ENCODE data around the gene ATPAF1. TPM values are rescaled to one million over a fixed set of nuclear protein-coding genes. Genes with fewer than 3 reads are reported as not detected.
A peak's percentile ranks its signal among the peaks of the same experiment; 100 is the strongest.

The ATPAF1 gene
- polyA plus RNA-seq, 2 of the 4 experiments (the other 2 are of a cell fraction): 28.9 to 63.7 TPM

DNA sequence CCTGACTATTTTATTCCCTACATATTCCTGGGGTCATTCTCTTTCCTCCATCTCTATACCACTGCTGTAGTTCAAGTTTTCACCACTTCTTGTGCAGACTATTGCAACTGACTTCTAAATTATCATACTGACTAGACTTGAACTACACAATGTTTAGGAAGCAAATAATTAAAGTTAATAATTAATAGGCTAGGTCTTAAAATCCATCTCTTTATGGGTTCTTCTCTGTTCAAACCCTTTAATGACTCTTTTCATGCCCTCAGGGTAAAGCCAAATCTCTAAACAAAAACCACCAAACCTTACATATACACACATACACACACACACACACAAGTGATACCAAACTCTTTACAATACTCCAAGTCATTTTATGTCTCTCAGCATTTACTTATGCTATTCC lies 29.2 kb downstream of the ATPAF1 start:
- ATAC-seq (peak in 1 of 2 experiments; percentile 46; a peak in 1 of 6 replicates), FAIRE-seq (no peak)

DNA sequence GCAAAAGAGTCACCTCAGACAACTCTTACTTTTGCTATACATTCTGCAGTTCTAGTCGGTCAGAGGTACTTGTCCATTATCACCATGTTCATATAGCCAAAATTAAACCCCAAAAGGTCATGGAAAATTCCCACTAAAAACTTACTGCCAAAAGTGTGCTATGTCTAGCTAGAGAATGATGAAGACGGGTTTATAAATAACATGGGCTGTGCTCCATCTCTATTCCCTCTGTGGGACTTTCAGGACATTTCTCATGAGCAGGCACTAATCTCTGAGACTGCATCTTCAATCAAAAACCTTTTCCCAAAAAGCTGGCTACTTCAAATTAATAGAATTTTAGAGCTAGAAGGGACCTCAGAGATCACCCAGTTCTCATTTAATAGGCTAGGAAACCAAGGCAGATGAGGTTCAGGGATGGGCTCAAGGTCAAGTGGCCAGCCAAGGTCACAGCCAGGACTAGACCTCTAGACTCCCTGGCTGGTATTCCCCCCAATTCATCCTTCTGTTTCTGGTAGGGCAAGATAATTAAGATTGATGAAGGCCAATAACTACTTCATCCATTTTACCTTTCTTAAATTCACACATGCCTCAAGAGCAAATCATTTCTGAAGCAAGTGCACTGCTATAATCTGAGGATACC lies 30.6 kb downstream of the ATPAF1 start:
- H3K4me2 ChIP-seq: no peak overlapping the region
- no peaks in the 10 kb centered on the region for H3K9me3 ChIP-seq
- no peak overlapping the region for H3K27ac ChIP-seq
- no peak for ATAC-seq
- ChIA-PET POLR2A (no interaction called here), CTCF (interaction anchor here (1.2 kb wide), 1 partner anchor 195 kb away, joined by 3 read pairs; no protein-coding TSS in a partner anchor)
- no peak for DNase-seq (ENCODE audit: low read depth in 1 of 2, low spot score in 1 of 2)
- no peak for FAIRE-seq
- WGBS (ENCODE audit: missing lambda C conversion rate): 52% methylated on average over 2 of the region's 2 CpGs
- H3K4me3 ChIP-seq: no peak overlapping the region
- H3K4me1 ChIP-seq: peaks cover 21% of the 10 kb centered on the region
- TF ChIP-seq, protein P1, sequence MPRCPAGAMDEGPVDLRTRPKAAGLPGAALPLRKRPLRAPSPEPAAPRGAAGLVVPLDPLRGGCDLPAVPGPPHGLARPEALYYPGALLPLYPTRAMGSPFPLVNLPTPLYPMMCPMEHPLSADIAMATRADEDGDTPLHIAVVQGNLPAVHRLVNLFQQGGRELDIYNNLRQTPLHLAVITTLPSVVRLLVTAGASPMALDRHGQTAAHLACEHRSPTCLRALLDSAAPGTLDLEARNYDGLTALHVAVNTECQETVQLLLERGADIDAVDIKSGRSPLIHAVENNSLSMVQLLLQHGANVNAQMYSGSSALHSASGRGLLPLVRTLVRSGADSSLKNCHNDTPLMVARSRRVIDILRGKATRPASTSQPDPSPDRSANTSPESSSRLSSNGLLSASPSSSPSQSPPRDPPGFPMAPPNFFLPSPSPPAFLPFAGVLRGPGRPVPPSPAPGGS (IDR thresholded peaks at IDR 0.05): no peak
- TF ChIP-seq POLR2AphosphoS2 (conservative IDR thresholded peaks at IDR 0.05; ENCODE audit: low read length): no peak
- no peak for TF ChIP-seq PHF8 (IDR thresholded peaks at IDR 0.05; ENCODE audit: borderline replicate concordance, low read depth)
- no peak for TF ChIP-seq HEYL (CRISPR knock-in tag; IDR thresholded peaks at IDR 0.05)
- TF ChIP-seq, protein P2, sequence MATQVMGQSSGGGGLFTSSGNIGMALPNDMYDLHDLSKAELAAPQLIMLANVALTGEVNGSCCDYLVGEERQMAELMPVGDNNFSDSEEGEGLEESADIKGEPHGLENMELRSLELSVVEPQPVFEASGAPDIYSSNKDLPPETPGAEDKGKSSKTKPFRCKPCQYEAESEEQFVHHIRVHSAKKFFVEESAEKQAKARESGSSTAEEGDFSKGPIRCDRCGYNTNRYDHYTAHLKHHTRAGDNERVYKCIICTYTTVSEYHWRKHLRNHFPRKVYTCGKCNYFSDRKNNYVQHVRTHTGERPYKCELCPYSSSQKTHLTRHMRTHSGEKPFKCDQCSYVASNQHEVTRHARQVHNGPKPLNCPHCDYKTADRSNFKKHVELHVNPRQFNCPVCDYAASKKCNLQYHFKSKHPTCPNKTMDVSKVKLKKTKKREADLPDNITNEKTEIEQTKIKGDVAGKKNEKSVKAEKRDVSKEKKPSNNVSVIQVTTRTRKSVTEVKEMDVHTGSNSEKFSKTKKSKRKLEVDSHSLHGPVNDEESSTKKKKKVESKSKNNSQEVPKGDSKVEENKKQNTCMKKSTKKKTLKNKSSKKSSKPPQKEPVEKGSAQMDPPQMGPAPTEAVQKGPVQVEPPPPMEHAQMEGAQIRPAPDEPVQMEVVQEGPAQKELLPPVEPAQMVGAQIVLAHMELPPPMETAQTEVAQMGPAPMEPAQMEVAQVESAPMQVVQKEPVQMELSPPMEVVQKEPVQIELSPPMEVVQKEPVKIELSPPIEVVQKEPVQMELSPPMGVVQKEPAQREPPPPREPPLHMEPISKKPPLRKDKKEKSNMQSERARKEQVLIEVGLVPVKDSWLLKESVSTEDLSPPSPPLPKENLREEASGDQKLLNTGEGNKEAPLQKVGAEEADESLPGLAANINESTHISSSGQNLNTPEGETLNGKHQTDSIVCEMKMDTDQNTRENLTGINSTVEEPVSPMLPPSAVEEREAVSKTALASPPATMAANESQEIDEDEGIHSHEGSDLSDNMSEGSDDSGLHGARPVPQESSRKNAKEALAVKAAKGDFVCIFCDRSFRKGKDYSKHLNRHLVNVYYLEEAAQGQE (IDR thresholded peaks at IDR 0.05): no peak
- TF ChIP-seq NPAS2 (CRISPR knock-in tag; IDR thresholded peaks at IDR 0.05; ENCODE audit: borderline replicate concordance): no peak
- TF ChIP-seq, protein P3, sequence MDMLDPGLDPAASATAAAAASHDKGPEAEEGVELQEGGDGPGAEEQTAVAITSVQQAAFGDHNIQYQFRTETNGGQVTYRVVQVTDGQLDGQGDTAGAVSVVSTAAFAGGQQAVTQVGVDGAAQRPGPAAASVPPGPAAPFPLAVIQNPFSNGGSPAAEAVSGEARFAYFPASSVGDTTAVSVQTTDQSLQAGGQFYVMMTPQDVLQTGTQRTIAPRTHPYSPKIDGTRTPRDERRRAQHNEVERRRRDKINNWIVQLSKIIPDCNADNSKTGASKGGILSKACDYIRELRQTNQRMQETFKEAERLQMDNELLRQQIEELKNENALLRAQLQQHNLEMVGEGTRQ (IDR thresholded peaks at IDR 0.05): no peak
- no peak for TF ChIP-seq SREBF2 (IDR thresholded peaks at IDR 0.05)
- no peak for TF ChIP-seq E2F6 (IDR thresholded peaks at IDR 0.05; ENCODE audit: borderline replicate concordance, low read depth)
- TF ChIP-seq, protein P4, sequence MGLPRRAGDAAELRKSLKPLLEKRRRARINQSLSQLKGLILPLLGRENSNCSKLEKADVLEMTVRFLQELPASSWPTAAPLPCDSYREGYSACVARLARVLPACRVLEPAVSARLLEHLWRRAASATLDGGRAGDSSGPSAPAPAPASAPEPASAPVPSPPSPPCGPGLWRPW (IDR thresholded peaks at IDR 0.05): no peak
- TF ChIP-seq CBX2 (IDR thresholded peaks at IDR 0.05; ENCODE audit: borderline replicate concordance, low read depth): no peak
- no peak for TF ChIP-seq TP53 (CRISPR knock-in tag; IDR thresholded peaks at IDR 0.05)
- TF ChIP-seq POLR2A (IDR thresholded peaks at IDR 0.05; ENCODE audit: low read length): no peak
- TF ChIP-seq HDAC2 (IDR thresholded peaks at IDR 0.05): no peak
- TF ChIP-seq FOSL2 (IDR thresholded peaks at IDR 0.05): no peak
- no peak for TF ChIP-seq FOSL2 (CRISPR knock-in tag; IDR thresholded peaks at IDR 0.05)
- no peak for TF ChIP-seq RARB (CRISPR knock-in tag; IDR thresholded peaks at IDR 0.05)
- TF ChIP-seq JUNB (IDR thresholded peaks at IDR 0.05): no peak
- TF ChIP-seq EHMT2 (IDR thresholded peaks at IDR 0.05; ENCODE audit: low read depth): no peak

More for the DNA sequence above, 29.2 kb downstream of the ATPAF1 start:
- TF ChIP-seq ESRRA (IDR thresholded peaks at IDR 0.05; ENCODE audit: borderline replicate concordance, low read length): no peak
- no peak for TF ChIP-seq ZNF302 (CRISPR knock-in tag; IDR thresholded peaks at IDR 0.05)
- no peak for TF ChIP-seq MAFK (IDR thresholded peaks at IDR 0.05; ENCODE audit: partially characterized antibody)
- no peak for TF ChIP-seq CBX2 (IDR thresholded peaks at IDR 0.05; ENCODE audit: borderline replicate concordance, low read depth)
- TF ChIP-seq NPAS2 (CRISPR knock-in tag; IDR thresholded peaks at IDR 0.05; ENCODE audit: borderline replicate concordance): no peak
- no peak for TF ChIP-seq POLR2A (IDR thresholded peaks at IDR 0.05; ENCODE audit: low read length)
- TF ChIP-seq EP300 (IDR thresholded peaks at IDR 0.05): no peak
- TF ChIP-seq RNF2 (IDR thresholded peaks at IDR 0.05; ENCODE audit: borderline replicate concordance, low read depth): no peak
- H3K4me1 ChIP-seq: peaks cover 34% of the 10 kb centered on the region
- ChIA-PET CTCF (no interaction called here), POLR2A (no interaction called here)
- no peak overlapping the region for H3K4me3 ChIP-seq
- H3K4me2 ChIP-seq: peak overlapping the region; percentile 53
- no peak for DNase-seq (ENCODE audit: low read depth in 1 of 2, low spot score in 1 of 2)
- peak overlapping the region in 1 of 2 experiments; percentile 36; a peak in 1 of 6 replicates for H3K27ac ChIP-seq
- no peaks in the 10 kb centered on the region for H3K9me3 ChIP-seq
